Effector memory CD4-positive, alpha-beta T cell (primary cell): Measurements from ENCODE around the gene LRRC58.

Experiments
- DNase-seq, 3 donors: peaks; one replicate each; pipeline ENCODE4 v3.0.0-alpha.2; 2020
- H3K27ac ChIP-seq: 2 replicates; pipeline ENCODE4 v1.7.0; 2013; ENCODE audit warnings: mild to moderate bottlenecking, low read length, moderate library complexity; ENCODE audit not compliant: insufficient read depth, poor library complexity, severe bottlenecking
- H3K27me3 ChIP-seq: replicated peaks from 2 replicates; pipeline ENCODE4 v1.7.0; 2013; ENCODE audit warnings: mild to moderate bottlenecking, low read length; ENCODE audit not compliant: insufficient read depth, control insufficient read depth, poor library complexity, severe bottlenecking
- H3K36me3 ChIP-seq: 2 replicates; pipeline ENCODE4 v1.7.0; 2013; ENCODE audit warnings: mild to moderate bottlenecking, low read length, moderate library complexity; ENCODE audit not compliant: control insufficient read depth, insufficient read depth
- H3K4me1 ChIP-seq: 2 replicates; pipeline ENCODE4 v1.7.0; 2013; ENCODE audit warnings: low read length, mild to moderate bottlenecking; ENCODE audit not compliant: control insufficient read depth, insufficient read depth, poor library complexity, severe bottlenecking
- H3K4me3 ChIP-seq: 2 replicates; pipeline ENCODE4 v1.7.0; 2013; ENCODE audit warnings: low read length, low read depth, mild to moderate bottlenecking; ENCODE audit not compliant: insufficient read depth, poor library complexity, severe bottlenecking
- H3K9me3 ChIP-seq: 2 replicates; pipeline ENCODE4 v1.7.0; 2013; ENCODE audit warnings: mild to moderate bottlenecking, low read length, moderate library complexity; ENCODE audit not compliant: control insufficient read depth

Gene LRRC58

DNA sequence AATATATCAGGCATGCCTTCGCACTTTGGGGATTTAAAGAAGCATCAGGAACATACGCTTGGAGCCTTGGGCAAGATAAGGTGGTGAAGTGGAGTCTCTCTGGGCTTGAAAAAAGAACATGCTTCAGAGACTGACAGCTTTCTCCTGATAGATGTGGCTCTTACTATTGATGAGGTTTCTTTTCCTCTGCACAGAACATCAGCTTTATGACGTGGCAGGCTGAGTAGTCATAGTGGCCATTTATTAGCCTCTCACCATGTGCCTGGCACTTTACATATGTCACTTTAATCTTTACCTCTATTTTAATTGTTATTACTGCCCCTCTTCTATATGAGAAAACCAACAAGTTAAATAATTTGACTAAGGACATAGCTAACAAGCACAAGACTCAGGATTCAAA lies 19.0 kb upstream of the LRRC58 start:
- no peak overlapping the region for H3K27ac ChIP-seq
- H3K36me3 ChIP-seq = no peaks in the 10 kb centered on the region
- DNase-seq = no peak
- H3K9me3 ChIP-seq = no peaks in the 10 kb centered on the region
- no peaks in the 10 kb centered on the region for H3K4me1 ChIP-seq
- no peaks in the 10 kb centered on the region for H3K27me3 ChIP-seq
- H3K4me3 ChIP-seq = no peak overlapping the region

DNA sequence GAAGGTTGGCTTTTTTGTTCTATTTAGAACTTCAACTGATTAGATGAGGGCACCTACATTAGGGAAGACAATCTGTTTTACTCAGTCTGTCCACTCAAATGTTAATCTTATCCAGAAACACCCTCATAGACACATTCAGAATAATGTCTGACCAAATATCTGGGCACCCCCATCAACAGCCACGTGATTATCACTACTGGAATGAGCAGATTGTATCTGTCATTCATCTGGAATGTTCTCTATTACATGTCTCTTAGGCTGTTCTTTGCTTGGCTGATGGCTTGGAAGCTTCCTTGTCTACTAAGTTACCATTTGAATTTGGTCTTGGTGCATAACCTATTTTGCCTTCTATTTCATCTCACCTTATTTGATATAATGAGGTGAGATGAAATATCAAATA lies 15.7 kb upstream of the LRRC58 start:
- no peak for DNase-seq
- Histone ChIP-seq H3K27me3 (no peaks in the 10 kb centered on the region), H3K4me1 (no peaks in the 10 kb centered on the region), H3K4me3 (no peak overlapping the region), H3K9me3 (no peaks in the 10 kb centered on the region), H3K27ac (no peak overlapping the region), H3K36me3 (no peaks in the 10 kb centered on the region)

DNA sequence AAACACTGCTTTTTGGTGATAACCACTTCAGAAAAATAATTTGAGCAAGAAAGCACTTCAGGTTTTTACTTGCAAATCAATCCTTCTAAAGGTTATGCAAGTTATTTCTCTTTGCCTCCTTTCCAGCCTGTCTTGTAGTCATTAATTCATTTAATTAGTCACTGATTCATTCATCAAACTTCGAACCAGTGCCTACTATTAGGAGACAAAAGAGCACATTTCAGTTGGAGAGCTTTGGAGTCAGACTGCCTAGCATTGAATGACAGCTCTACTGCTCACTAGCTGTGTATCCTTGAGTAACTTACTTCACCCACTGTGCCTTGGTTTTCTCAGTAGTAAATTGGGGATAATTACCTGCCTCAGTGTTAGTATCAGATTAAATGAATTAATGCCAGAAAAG lies 14.9 kb upstream of the LRRC58 start:
- Histone ChIP-seq H3K9me3 (no peaks in the 10 kb centered on the region), H3K27me3 (no peaks in the 10 kb centered on the region), H3K4me3 (no peak overlapping the region), H3K4me1 (no peaks in the 10 kb centered on the region), H3K36me3 (no peaks in the 10 kb centered on the region), H3K27ac (no peak overlapping the region)
- no peak for DNase-seq

DNA sequence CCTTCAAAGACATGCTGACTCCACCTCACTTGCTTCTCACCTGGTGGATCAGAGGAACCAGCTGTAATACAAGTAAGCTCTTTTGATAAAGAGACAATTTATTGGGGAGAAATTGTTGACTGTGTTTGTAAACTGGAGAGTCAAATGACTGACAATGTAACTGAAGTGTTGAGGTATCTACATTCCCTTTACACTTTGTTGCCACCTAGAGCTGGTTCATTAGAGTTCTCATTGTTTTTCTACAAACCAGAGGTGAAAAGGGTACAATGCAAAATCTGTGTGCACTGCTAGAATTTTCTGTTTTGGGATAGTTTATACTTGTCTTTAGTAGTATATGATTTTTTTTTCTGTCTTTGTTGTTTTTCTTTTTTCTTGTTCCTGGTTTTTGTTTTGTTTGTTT lies 8.7 kb upstream of the LRRC58 start:
- no peaks in the 10 kb centered on the region for H3K9me3 ChIP-seq
- no peak for DNase-seq
- H3K4me1 ChIP-seq = no peaks in the 10 kb centered on the region
- no peak overlapping the region for H3K27ac ChIP-seq
- H3K36me3 ChIP-seq = no peaks in the 10 kb centered on the region
- H3K27me3 ChIP-seq = no peaks in the 10 kb centered on the region
- H3K4me3 ChIP-seq = no peak overlapping the region

DNA sequence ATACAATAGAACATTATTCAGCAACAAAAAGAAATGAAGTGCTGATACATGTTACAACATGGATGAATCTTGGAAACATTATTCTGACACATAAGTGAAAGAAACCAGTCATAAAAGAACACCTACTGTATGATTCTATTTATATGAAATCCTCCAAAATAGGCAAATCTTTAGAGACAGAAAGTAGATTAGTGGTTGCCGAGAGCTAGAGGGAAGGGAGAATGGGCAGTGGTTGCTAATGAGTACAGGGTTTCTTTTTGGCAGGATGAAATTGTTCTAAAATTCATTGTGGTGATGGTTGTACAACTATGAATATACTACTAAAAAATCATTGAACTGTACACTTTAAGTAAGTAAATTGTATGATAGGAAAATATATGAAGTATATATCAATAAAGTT lies 6.3 kb upstream of the LRRC58 start:
- no peak overlapping the region for H3K27ac ChIP-seq
- DNase-seq = no peak
- no peaks in the 10 kb centered on the region for H3K4me1 ChIP-seq
- no peak overlapping the region for H3K4me3 ChIP-seq
- H3K27me3 ChIP-seq = no peaks in the 10 kb centered on the region
- no peaks in the 10 kb centered on the region for H3K9me3 ChIP-seq
- no peaks in the 10 kb centered on the region for H3K36me3 ChIP-seq

DNA sequence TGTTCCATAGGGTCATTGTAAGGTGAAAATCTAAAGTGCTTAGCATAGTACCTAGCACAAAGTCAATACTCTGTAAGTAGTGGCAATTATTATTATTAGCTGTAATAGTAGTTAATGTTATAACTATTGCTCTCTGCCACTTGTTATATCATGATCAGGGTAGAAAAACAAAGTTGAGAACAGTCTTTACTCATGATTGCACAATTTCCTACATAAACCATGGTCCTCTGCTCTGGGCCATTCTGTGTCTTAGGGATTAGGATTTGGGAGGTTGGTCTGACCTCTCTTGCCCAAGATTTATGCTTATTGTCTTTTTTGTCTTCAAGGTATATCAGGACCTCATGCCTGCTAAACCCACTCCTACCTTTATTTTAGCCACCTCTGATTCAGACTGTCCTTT lies 4.3 kb upstream of the LRRC58 start:
- Histone ChIP-seq H3K9me3 (no peaks in the 10 kb centered on the region), H3K4me1 (no peaks in the 10 kb centered on the region), H3K27ac (no peak overlapping the region), H3K4me3 (no peak overlapping the region), H3K36me3 (no peaks in the 10 kb centered on the region), H3K27me3 (no peaks in the 10 kb centered on the region)
- DNase-seq = no peak

DNA sequence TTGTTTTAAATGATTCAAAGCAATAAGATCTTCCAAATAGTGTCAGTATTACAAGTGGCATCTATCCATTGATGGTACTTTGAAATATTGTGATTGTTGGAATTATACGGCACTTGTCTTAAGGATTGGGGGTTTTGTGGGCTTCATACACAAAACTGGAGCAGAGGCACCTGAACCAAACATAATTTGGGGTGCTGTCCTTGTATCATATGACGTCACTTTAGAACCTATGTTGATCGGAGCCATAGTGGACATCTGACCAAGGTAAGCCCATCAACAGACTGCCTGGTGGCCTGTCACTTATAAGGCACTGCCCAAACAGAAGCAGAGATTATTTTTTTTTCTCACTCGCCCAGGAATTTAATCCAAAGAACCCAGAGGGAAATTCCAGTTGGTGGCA lies 2.9 kb upstream of the LRRC58 start:
- Histone ChIP-seq H3K4me1 (peaks cover 6% of the 10 kb centered on the region), H3K27me3 (no peaks in the 10 kb centered on the region)
- DNase-seq = no peak

DNA sequence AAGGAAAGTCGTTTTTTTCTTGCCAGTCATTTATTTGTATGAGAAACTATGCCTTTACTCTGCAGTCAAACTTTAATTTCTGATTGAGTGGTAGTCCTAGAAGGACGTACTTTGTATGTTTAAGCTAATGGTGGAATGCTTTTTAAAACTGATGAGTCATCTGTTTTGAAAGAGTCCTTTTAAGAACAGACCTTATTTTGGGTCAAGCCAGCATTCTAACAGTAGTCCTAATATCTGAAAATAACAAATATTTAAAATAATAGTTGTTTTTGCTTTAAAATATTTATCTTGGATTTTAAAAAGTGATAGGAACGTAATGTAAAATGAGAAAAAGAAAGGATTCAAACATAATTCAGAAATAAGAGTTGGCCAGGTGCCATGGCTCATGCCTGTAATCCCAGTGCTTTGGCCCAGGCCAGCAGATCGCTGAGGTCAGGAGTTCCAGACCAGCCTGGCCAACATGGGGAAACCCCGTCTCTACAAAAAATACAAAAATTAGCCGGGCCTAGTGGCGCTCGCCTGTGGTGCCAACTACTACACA lies 1.3 kb upstream of the LRRC58 start:
- H3K4me3 ChIP-seq = no peak overlapping the region
- no peak for DNase-seq
- no peaks in the 10 kb centered on the region for H3K9me3 ChIP-seq
- no peak overlapping the region for H3K27ac ChIP-seq
- H3K36me3 ChIP-seq = no peaks in the 10 kb centered on the region
- H3K27me3 ChIP-seq = no peaks in the 10 kb centered on the region
- peaks cover 6% of the 10 kb centered on the region for H3K4me1 ChIP-seq

More for the DNA sequence above, 2.9 kb upstream of the LRRC58 start:
- Histone ChIP-seq H3K27ac (no peak overlapping the region), H3K4me3 (no peak overlapping the region), H3K9me3 (no peaks in the 10 kb centered on the region), H3K36me3 (no peaks in the 10 kb centered on the region)

DNA sequence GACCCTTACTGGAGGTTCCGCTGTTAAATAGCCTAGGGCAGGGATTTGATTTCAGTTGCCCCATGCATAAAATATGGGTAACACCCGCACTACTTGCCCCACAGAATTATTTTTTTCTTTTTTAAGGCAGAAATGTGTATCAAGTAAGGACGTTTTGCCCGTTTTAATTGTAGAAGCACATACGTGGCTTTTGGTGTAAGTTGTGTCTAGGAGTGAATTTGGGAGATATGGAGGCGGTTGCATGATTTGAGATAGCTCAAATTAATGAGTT lies 636 bp upstream of the LRRC58 start:
- peaks cover 6% of the 10 kb centered on the region for H3K4me1 ChIP-seq
- H3K27me3 ChIP-seq = no peaks in the 10 kb centered on the region
- H3K36me3 ChIP-seq = no peaks in the 10 kb centered on the region
- peak overlapping the region; percentile 81 for H3K27ac ChIP-seq
- H3K4me3 ChIP-seq = peak overlapping the region; percentile 81
- DNase-seq = no peak
- no peaks in the 10 kb centered on the region for H3K9me3 ChIP-seq

DNA sequence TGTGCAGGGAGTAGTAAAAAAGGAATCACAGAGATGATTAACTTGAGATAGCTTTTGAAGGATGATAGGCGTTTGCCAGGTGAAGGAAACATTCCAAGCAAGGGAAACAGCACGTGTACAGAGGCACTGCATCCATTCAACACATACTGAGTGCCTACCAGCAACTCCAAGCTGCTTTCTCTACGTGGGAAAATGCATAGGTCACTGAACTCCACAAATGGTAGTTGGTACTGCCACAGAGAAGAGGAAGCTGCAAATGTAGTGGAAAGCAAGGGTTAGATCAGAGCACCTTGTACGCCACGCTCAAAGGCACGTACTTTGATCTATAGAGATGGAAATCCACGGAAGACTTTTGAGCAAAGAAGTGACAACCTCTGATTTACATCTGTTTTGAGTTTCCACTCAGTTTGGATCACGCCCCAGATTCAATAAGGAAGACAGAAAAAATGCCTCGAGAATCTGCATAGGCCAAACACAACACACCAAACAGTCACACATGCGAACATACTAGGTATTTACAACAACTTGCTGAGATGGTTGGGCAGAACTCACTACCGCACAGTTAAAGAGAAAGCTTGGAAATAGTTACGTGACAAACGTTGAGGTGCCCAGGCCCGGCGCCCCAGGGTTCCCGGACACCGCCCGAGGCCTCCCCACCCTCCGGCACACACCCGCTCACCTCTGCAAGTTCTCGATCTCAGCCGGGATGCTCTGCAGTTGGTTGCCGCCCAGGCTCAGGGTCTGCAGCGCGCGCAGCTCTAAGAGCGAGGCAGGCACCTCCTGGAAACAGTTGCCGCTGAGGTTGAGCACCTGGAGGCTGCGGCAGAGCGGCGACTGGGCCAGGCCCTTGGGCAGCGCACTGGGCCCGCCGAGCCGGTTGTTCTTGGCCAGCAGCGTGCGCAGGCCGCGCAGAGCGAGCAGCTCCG lies 826 bp downstream of the LRRC58 start:
- peak; percentile 27 to 40 (median 35) for DNase-seq
- Histone ChIP-seq H3K9me3 (no peaks in the 10 kb centered on the region), H3K36me3 (no peaks in the 10 kb centered on the region), H3K4me1 (peaks cover 6% of the 10 kb centered on the region), H3K27me3 (no peaks in the 10 kb centered on the region), H3K27ac (peak overlapping the region; percentile 81), H3K4me3 (peak overlapping the region; percentile 81)
